Measurements from ENCODE around the gene HMX2.
A peak's percentile ranks its signal among the peaks of the same experiment; 100 is the strongest.

HMX2 gene
- 0 reads per million in 3 donors for total RNA-seq

GRCh38 chr10:123147635-123148413 lies at the start of gene HMX2:
TSS of gene HMX2 (plus strand) at chr10:123148136. CDS start at chr10:123148379, 243 bp downstream.
- peaks cover 76% of the 10 kb centered on the region for H3K4me1 ChIP-seq (ENCODE audit: control insufficient read depth, insufficient read depth, low read length, poor library complexity, severe bottlenecking)
- H3K9me3 ChIP-seq (ENCODE audit: control insufficient read depth, low read length) = no peaks in the 10 kb centered on the region

GRCh38 chr10:123100030-123100762 lies 47.7 kb upstream of the HMX2 start:
- no peaks in the 10 kb centered on the region for H3K9me3 ChIP-seq (ENCODE audit: control insufficient read depth, low read length)
- H3K27me3 ChIP-seq (replicated peaks; ENCODE audit: control insufficient read depth, insufficient read depth, low read length, poor library complexity, severe bottlenecking) = no peaks in the 10 kb centered on the region
- no peak for DNase-seq
- no peaks in the 10 kb centered on the region for H3K36me3 ChIP-seq (ENCODE audit: control insufficient read depth, insufficient read depth, low read length)
- H3K4me3 ChIP-seq (ENCODE audit: insufficient read depth, low read depth, low read length, poor library complexity, severe bottlenecking) = no peak overlapping the region
- no peaks in the 10 kb centered on the region for H3K4me1 ChIP-seq (ENCODE audit: control insufficient read depth, insufficient read depth, low read length, poor library complexity, severe bottlenecking)
- no peak overlapping the region for H3K27ac ChIP-seq (ENCODE audit: insufficient read depth, low read length, poor library complexity, severe bottlenecking)

More at GRCh38 chr10:123147635-123148413, at the start of gene HMX2:
- Histone ChIP-seq H3K4me3 (ENCODE audit: insufficient read depth, low read depth, low read length, poor library complexity, severe bottlenecking) (peak within 1 kb of the TSS; percentile 52), H3K36me3 (ENCODE audit: control insufficient read depth, insufficient read depth, low read length) (no peaks in the 10 kb centered on the region), H3K27ac (ENCODE audit: insufficient read depth, low read length, poor library complexity, severe bottlenecking) (no peak within 1 kb of the TSS), H3K27me3 (replicated peaks; ENCODE audit: control insufficient read depth, insufficient read depth, low read length, poor library complexity, severe bottlenecking) (peaks cover 78% of the 10 kb centered on the region)
- peak in 1 of 3 donors; percentile 24 for DNase-seq

GRCh38 chr10:123101872-123102271 lies 46.1 kb upstream of the HMX2 start:
- no peaks in the 10 kb centered on the region for H3K27me3 ChIP-seq (replicated peaks; ENCODE audit: control insufficient read depth, insufficient read depth, low read length, poor library complexity, severe bottlenecking)
- no peak overlapping the region for H3K27ac ChIP-seq (ENCODE audit: insufficient read depth, low read length, poor library complexity, severe bottlenecking)
- no peak overlapping the region for H3K4me3 ChIP-seq (ENCODE audit: insufficient read depth, low read depth, low read length, poor library complexity, severe bottlenecking)
- no peaks in the 10 kb centered on the region for H3K9me3 ChIP-seq (ENCODE audit: control insufficient read depth, low read length)
- no peaks in the 10 kb centered on the region for H3K36me3 ChIP-seq (ENCODE audit: control insufficient read depth, insufficient read depth, low read length)
- no peak for DNase-seq
- H3K4me1 ChIP-seq (ENCODE audit: control insufficient read depth, insufficient read depth, low read length, poor library complexity, severe bottlenecking) = no peaks in the 10 kb centered on the region

GRCh38 chr10:123102673-123103072 lies 45.3 kb upstream of the HMX2 start:
- Histone ChIP-seq H3K27ac (ENCODE audit: insufficient read depth, low read length, poor library complexity, severe bottlenecking) (no peak overlapping the region), H3K4me1 (ENCODE audit: control insufficient read depth, insufficient read depth, low read length, poor library complexity, severe bottlenecking) (no peaks in the 10 kb centered on the region), H3K9me3 (ENCODE audit: control insufficient read depth, low read length) (no peaks in the 10 kb centered on the region), H3K36me3 (ENCODE audit: control insufficient read depth, insufficient read depth, low read length) (no peaks in the 10 kb centered on the region), H3K27me3 (replicated peaks; ENCODE audit: control insufficient read depth, insufficient read depth, low read length, poor library complexity, severe bottlenecking) (no peaks in the 10 kb centered on the region), H3K4me3 (ENCODE audit: insufficient read depth, low read depth, low read length, poor library complexity, severe bottlenecking) (no peak overlapping the region)
- DNase-seq = no peak

- no peak overlapping the region for H3K27ac ChIP-seq (ENCODE audit: insufficient read depth, low read length, poor library complexity, severe bottlenecking)
- DNase-seq = no peak
Observed at GRCh38 chr10:123103944-123104343, 44.0 kb upstream of the HMX2 start.

GRCh38 chr10:123109466-123109865 lies 38.5 kb upstream of the HMX2 start:
- DNase-seq = no peak
- Histone ChIP-seq H3K36me3 (ENCODE audit: control insufficient read depth, insufficient read depth, low read length) (no peaks in the 10 kb centered on the region), H3K9me3 (ENCODE audit: control insufficient read depth, low read length) (no peaks in the 10 kb centered on the region), H3K27ac (ENCODE audit: insufficient read depth, low read length, poor library complexity, severe bottlenecking) (no peak overlapping the region), H3K4me3 (ENCODE audit: insufficient read depth, low read depth, low read length, poor library complexity, severe bottlenecking) (no peak overlapping the region), H3K4me1 (ENCODE audit: control insufficient read depth, insufficient read depth, low read length, poor library complexity, severe bottlenecking) (no peaks in the 10 kb centered on the region), H3K27me3 (replicated peaks; ENCODE audit: control insufficient read depth, insufficient read depth, low read length, poor library complexity, severe bottlenecking) (no peaks in the 10 kb centered on the region)

More at GRCh38 chr10:123103944-123104343, 44.0 kb upstream of the HMX2 start:
- Histone ChIP-seq H3K4me1 (ENCODE audit: control insufficient read depth, insufficient read depth, low read length, poor library complexity, severe bottlenecking) (no peaks in the 10 kb centered on the region), H3K27me3 (replicated peaks; ENCODE audit: control insufficient read depth, insufficient read depth, low read length, poor library complexity, severe bottlenecking) (no peaks in the 10 kb centered on the region), H3K9me3 (ENCODE audit: control insufficient read depth, low read length) (no peaks in the 10 kb centered on the region), H3K36me3 (ENCODE audit: control insufficient read depth, insufficient read depth, low read length) (no peaks in the 10 kb centered on the region), H3K4me3 (ENCODE audit: insufficient read depth, low read depth, low read length, poor library complexity, severe bottlenecking) (no peak overlapping the region)

GRCh38 chr10:123117644-123118417 lies 30.1 kb upstream of the HMX2 start:
- H3K4me3 ChIP-seq (ENCODE audit: insufficient read depth, low read depth, low read length, poor library complexity, severe bottlenecking) = no peak overlapping the region
- H3K27ac ChIP-seq (ENCODE audit: insufficient read depth, low read length, poor library complexity, severe bottlenecking) = no peak overlapping the region
- H3K9me3 ChIP-seq (ENCODE audit: control insufficient read depth, low read length) = no peaks in the 10 kb centered on the region
- DNase-seq = no peak
- H3K36me3 ChIP-seq (ENCODE audit: control insufficient read depth, insufficient read depth, low read length) = no peaks in the 10 kb centered on the region
- H3K4me1 ChIP-seq (ENCODE audit: control insufficient read depth, insufficient read depth, low read length, poor library complexity, severe bottlenecking) = no peaks in the 10 kb centered on the region
- peaks cover 3% of the 10 kb centered on the region for H3K27me3 ChIP-seq (replicated peaks; ENCODE audit: control insufficient read depth, insufficient read depth, low read length, poor library complexity, severe bottlenecking)

GRCh38 chr10:123119081-123119480 lies 28.9 kb upstream of the HMX2 start:
- Histone ChIP-seq H3K36me3 (ENCODE audit: control insufficient read depth, insufficient read depth, low read length) (no peaks in the 10 kb centered on the region), H3K27ac (ENCODE audit: insufficient read depth, low read length, poor library complexity, severe bottlenecking) (no peak overlapping the region), H3K4me1 (ENCODE audit: control insufficient read depth, insufficient read depth, low read length, poor library complexity, severe bottlenecking) (no peaks in the 10 kb centered on the region), H3K27me3 (replicated peaks; ENCODE audit: control insufficient read depth, insufficient read depth, low read length, poor library complexity, severe bottlenecking) (peaks cover 3% of the 10 kb centered on the region), H3K9me3 (ENCODE audit: control insufficient read depth, low read length) (no peaks in the 10 kb centered on the region), H3K4me3 (ENCODE audit: insufficient read depth, low read depth, low read length, poor library complexity, severe bottlenecking) (no peak overlapping the region)
- no peak for DNase-seq

- Histone ChIP-seq H3K27ac (ENCODE audit: insufficient read depth, low read length, poor library complexity, severe bottlenecking) (no peak overlapping the region), H3K4me3 (ENCODE audit: insufficient read depth, low read depth, low read length, poor library complexity, severe bottlenecking) (no peak overlapping the region), H3K27me3 (replicated peaks; ENCODE audit: control insufficient read depth, insufficient read depth, low read length, poor library complexity, severe bottlenecking) (peaks cover 9% of the 10 kb centered on the region), H3K4me1 (ENCODE audit: control insufficient read depth, insufficient read depth, low read length, poor library complexity, severe bottlenecking) (no peaks in the 10 kb centered on the region), H3K9me3 (ENCODE audit: control insufficient read depth, low read length) (no peaks in the 10 kb centered on the region), H3K36me3 (ENCODE audit: control insufficient read depth, insufficient read depth, low read length) (no peaks in the 10 kb centered on the region)
- DNase-seq = no peak
Observed at GRCh38 chr10:123126246-123126645, 21.7 kb upstream of the HMX2 start.
